ENCODE measurements around the gene SLC6A3. TPM values are rescaled to one million over a fixed set of nuclear protein-coding genes. Genes with fewer than 3 reads are reported as not detected.

The SLC6A3 gene
- total and polyA plus RNA-seq, 9 of the 15 experiments (the other 6 are each of a cell fraction or from before 2014, with no cell fraction given) = not detected

- H3K36me3 ChIP-seq (ENCODE audit: control insufficient read depth, insufficient read depth, low read length) = no peaks in the 10 kb centered on the region
- H3K9me3 ChIP-seq (replicated peaks; ENCODE audit: control insufficient read depth, insufficient read depth, low read depth, low read length) = 0 out of 2 replicates have a peak, but pooled peaks cover 2% of the 10 kb centered on the region
- intact Hi-C loops (cut with micrococcal nuclease) (no loop called here), in situ Hi-C loops (cut with MboI) (no loop called here)
- no peak overlapping the region for H2AFZ ChIP-seq (ENCODE audit: low read depth, low read length)
- no peak overlapping the region for H3K4me3 ChIP-seq
- no peaks in the 10 kb centered on the region; the same call in 1 of the 2 replicates for H4K20me1 ChIP-seq (replicated peaks; ENCODE audit: control insufficient read depth, insufficient read depth, low read length)
- no peaks in the 10 kb centered on the region for H3K9me1 ChIP-seq (ENCODE audit: control insufficient read depth, insufficient read depth, low read length)
- 6% methylated on average over 5 of the region's 5 CpGs for WGBS (ENCODE audit: insufficient coverage, low coverage, missing lambda C conversion rate)
- ChIA-PET CTCF (ENCODE audit: low intra/inter-chr PET ratio) (no interaction called here), POLR2A (no interaction called here)
- H3K9ac ChIP-seq (ENCODE audit: insufficient read depth in 1 of 2, low read depth in 2 of 2, low read length in 2 of 2) = no peak overlapping the region
- H3K27me3 ChIP-seq (ENCODE audit: control insufficient read depth in 2 of 2, insufficient read depth in 2 of 2, low read length in 2 of 2) = peaks cover 25 to 53% of the 10 kb centered on the region in 2 experiments; a peak in 4 of 5 replicates
- no TSS peak for BruUV-seq (replicated peaks)
- ATAC-seq (no peak), FAIRE-seq (no peak), DNase-seq (ENCODE audit: extremely low read depth in 1 of 4, low spot score in 3 of 4) (no peak)
- H3K4me1 ChIP-seq (replicated peaks in 1 of 2; ENCODE audit: control insufficient read depth in 2 of 2, insufficient read depth in 2 of 2, low read length in 2 of 2) = no peaks in the 10 kb centered on the region
- no peak overlapping the region for H3K27ac ChIP-seq (ENCODE audit: extremely low read depth, low read depth, low read length)
- no peak overlapping the region for H3K4me2 ChIP-seq (ENCODE audit: insufficient read depth, low read length)
- no peaks in the 10 kb centered on the region for H3K79me2 ChIP-seq (ENCODE audit: control insufficient read depth, insufficient read depth, low read length)
- TF ChIP-seq SMARCC2 (IDR thresholded peaks at IDR 0.05; ENCODE audit: low read depth) = no peak
- TF ChIP-seq, protein P1, sequence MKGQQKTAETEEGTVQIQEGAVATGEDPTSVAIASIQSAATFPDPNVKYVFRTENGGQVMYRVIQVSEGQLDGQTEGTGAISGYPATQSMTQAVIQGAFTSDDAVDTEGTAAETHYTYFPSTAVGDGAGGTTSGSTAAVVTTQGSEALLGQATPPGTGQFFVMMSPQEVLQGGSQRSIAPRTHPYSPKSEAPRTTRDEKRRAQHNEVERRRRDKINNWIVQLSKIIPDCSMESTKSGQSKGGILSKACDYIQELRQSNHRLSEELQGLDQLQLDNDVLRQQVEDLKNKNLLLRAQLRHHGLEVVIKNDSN (CRISPR knock-in tag; IDR thresholded peaks at IDR 0.05) = no peak
- no peak for TF ChIP-seq DACH1 (IDR thresholded peaks at IDR 0.05; ENCODE audit: partially characterized antibody)
- TF ChIP-seq FOSL1 (tag; conservative IDR thresholded peaks at IDR 0.05) = peak; percentile 47
- TF ChIP-seq, protein P2, sequence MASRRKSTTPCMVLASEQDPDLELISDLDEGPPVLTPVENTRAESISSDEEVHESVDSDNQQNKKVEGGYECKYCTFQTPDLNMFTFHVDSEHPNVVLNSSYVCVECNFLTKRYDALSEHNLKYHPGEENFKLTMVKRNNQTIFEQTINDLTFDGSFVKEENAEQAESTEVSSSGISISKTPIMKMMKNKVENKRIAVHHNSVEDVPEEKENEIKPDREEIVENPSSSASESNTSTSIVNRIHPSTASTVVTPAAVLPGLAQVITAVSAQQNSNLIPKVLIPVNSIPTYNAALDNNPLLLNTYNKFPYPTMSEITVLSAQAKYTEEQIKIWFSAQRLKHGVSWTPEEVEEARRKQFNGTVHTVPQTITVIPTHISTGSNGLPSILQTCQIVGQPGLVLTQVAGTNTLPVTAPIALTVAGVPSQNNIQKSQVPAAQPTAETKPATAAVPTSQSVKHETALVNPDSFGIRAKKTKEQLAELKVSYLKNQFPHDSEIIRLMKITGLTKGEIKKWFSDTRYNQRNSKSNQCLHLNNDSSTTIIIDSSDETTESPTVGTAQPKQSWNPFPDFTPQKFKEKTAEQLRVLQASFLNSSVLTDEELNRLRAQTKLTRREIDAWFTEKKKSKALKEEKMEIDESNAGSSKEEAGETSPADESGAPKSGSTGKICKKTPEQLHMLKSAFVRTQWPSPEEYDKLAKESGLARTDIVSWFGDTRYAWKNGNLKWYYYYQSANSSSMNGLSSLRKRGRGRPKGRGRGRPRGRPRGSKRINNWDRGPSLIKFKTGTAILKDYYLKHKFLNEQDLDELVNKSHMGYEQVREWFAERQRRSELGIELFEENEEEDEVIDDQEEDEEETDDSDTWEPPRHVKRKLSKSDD (conservative IDR thresholded peaks at IDR 0.05; ENCODE audit: low read length) = no peak
- TF ChIP-seq, protein P3, sequence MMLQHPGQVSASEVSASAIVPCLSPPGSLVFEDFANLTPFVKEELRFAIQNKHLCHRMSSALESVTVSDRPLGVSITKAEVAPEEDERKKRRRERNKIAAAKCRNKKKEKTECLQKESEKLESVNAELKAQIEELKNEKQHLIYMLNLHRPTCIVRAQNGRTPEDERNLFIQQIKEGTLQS (IDR thresholded peaks at IDR 0.05) = no peak
- TF ChIP-seq, protein P3 (CRISPR knock-in tag; conservative IDR thresholded peaks at IDR 0.05) = no peak
These were observed 15.7 kb downstream of the SLC6A3 start for GRCh38 chr5:1429496-1429895.
